SH-SY5Y (cell line): Measurements from ENCODE around the gene NRAP.

Experiments
- GATA2 ChIP-seq: IDR thresholded peaks from 2 replicates; pipeline ENCODE4 v1.6.1; 2011; ENCODE audit warnings: mild to moderate bottlenecking, low read depth, low read length
- GATA3 ChIP-seq: IDR thresholded peaks from 2 replicates; pipeline ENCODE4 v1.6.1; 2011; ENCODE audit warnings: low read depth, mild to moderate bottlenecking, low read length, moderate library complexity

Gene NRAP

GRCh38 chr10:113539789-113540188 lies 124.1 kb downstream of the NRAP start:
- TF ChIP-seq GATA3, result no peak
- no peak for TF ChIP-seq GATA2
